ENCODE results near the gene UGCG.
"Not testable (repeated sequence)": the region's sequence is repeated elsewhere in the genome, so short reads cannot be mapped to it uniquely, and the experiment has no call there.

Gene UGCG

GRCh38 chr9:111890867-111891266 lies 5.7 kb upstream of the UGCG start:
- DNase-seq (ENCODE audit: low read depth in 2 of 2): not testable (repeated sequence)

GRCh38 chr9:111891910-111892499 lies 4.6 kb upstream of the UGCG start:
- DNase-seq (ENCODE audit: low read depth in 2 of 2): no peak

DNA sequence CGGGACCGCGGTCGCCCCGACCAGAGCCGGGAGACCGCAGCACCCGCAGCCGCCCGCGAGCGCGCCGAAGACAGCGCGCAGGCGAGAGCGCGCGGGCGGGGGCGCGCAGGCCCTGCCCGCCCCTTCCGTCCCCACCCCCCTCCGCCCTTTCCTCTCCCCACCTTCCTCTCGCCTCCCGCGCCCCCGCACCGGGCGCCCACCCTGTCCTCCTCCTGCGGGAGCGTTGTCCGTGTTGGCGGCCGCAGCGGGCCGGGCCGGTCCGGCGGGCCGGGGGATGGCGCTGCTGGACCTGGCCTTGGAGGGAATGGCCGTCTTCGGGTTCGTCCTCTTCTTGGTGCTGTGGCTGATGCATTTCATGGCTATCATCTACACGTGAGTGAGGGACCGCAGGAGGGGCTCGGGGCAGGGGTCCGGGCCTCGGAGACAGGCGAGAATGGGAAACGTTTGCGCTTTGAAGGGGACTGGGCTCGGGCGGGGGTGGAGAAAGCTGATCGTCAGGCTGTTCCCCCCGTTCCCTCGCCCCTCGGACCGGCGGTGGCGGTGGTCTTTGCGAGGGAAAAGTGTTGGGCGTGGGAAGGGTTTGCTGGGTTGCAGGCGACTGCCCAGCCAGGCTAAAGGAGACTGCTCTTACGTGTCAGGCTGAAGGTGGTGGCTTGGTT lies 457 bp downstream of the UGCG start:
- DNase-seq (ENCODE audit: low read depth in 2 of 2): peak in 1 of 2 experiments; percentile 32

GRCh38 chr9:111897601-111898137 lies 1.1 kb downstream of the UGCG start:
- no peak for DNase-seq (ENCODE audit: low read depth in 2 of 2)

- no peak for DNase-seq (ENCODE audit: low read depth in 2 of 2)
Observed at GRCh38 chr9:111898331-111899096, 1.9 kb downstream of the UGCG start.

DNA sequence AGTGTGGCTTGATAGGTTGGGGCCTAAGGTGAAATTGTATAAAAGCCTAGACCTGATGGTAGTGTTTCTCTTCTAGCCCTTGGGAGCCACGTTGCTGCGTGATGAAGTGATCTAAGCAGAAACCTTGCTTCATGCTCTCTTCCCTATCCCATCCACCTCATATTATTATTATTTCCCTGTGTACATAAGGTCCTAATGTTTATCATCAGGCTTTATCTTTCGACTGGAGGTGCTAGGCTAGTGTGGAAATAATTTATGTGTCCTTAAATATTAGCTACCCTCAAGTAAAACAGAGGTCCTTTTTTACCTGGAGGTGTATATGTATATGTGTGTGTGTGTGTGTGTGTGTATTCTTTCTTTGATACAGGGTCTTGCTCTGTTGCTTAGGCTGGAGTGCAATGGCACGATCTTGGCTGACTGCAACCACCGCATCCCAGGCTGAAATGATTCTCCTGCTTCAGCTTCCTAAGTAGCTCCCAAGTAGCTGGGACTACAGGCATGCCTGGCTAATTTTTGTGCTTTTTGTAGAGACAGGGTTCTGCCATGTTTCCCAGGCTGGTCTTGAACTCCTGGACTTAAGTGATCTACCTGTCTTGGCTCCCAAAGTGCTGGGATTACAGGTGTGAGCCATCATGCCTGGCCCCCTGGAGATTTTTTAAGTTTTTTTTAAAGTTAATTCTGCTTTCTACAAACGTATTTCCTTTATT lies 3.7 kb downstream of the UGCG start:
- DNase-seq (ENCODE audit: low read depth in 2 of 2): no peak

DNA sequence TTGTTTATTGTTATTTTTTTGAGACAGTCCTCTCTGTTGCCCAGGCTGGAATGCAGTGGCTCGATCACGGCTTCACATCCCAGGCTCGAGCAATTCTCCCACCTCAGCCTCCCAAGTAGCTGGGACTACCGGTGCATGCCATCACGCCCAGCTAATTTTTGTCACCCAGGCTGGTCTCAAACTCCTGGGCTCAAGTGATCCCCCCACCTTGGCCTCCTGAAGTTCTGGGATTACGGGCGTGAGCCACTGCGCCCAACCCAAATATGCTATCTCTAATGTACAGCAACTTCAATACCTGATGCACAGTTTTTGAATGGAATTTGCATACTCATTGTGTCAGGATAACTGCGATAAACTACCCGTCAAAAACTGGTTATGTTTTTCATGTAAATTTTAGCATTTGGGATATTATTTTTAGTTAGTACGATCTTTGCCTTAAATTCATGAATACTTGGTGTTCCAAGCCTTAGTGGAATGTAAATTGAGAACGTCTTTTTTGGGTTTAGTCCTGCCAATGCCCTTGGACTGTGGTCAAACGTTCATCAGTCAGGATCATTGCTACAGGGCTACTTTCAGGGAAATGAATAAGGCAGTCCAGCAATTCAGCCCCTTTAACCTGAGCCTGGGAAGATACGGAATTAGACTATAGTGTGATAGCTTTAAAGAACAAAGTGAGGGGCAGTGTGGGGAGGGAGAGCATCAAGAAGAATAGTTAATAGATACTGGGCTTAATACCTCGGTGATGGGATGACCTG lies 4.4 kb downstream of the UGCG start:
- no peak for DNase-seq (ENCODE audit: low read depth in 2 of 2)

- DNase-seq (ENCODE audit: low read depth in 2 of 2): no peak
Observed at GRCh38 chr9:111902391-111903139, 6.0 kb downstream of the UGCG start.

DNA sequence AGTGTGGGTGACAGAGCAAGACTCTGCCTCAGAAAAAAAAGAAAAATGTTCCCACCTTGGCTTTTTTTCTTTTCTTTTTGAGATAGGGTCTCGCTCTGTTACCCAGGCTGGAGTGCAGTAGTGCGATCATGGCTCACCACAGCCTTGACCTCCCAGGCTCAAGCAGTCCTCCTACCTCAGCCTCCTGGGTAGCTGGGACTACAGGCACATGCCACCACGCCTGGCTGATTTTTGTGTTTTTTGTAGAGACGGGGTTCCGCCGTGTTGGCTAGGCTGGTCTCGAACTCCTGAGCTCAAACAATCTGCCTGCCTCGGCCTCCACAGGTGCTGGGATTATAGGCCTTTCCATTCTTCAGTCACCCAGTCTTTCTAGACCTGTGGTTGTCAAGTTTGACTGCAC lies 6.9 kb downstream of the UGCG start:
- DNase-seq (ENCODE audit: low read depth in 2 of 2): not testable (repeated sequence)

DNA sequence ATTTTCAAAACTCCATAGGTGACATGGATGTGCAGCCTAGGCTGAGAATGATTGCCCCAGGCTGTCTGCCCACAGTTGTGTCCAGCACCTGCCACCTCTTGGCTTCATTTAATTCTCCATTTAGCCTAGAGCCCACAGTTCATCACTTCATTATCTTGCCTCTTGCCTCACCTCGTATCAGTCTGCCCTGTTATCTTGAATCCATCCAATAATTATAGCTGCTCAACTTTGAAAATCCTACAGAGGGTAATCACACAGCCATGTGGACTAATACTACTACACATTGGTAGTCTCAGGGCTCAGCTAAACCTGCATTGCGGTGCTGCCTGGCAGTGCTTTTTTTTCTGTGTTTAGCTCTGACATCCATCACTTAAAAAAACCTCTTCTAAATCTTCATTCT lies 7.4 kb downstream of the UGCG start:
- DNase-seq (ENCODE audit: low read depth in 2 of 2): no peak

GRCh38 chr9:111904891-111905291 lies 8.3 kb downstream of the UGCG start:
- no peak for DNase-seq (ENCODE audit: low read depth in 2 of 2)

DNA sequence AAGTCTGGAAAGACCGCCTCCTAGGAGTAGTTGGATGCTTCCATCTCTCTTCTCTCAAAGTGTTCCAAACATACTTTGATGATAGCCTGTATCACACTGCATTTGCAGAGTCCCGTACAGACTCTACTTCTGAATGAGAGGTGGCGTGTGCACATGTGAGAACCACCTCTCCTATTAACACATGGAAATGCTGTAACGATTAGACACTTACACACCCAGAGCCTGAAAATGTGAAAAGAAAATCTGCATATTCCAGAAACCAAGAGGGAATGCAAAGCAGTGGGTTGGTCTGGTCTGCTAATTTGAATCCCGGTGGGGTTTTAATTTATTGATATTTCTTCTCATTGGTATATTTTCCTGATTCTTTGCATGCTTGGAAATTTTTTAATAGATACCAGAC lies 10.5 kb downstream of the UGCG start:
- DNase-seq (ENCODE audit: low read depth in 2 of 2): no peak

GRCh38 chr9:111909444-111909843 lies 12.8 kb downstream of the UGCG start:
- DNase-seq (ENCODE audit: low read depth in 2 of 2): no peak

DNA sequence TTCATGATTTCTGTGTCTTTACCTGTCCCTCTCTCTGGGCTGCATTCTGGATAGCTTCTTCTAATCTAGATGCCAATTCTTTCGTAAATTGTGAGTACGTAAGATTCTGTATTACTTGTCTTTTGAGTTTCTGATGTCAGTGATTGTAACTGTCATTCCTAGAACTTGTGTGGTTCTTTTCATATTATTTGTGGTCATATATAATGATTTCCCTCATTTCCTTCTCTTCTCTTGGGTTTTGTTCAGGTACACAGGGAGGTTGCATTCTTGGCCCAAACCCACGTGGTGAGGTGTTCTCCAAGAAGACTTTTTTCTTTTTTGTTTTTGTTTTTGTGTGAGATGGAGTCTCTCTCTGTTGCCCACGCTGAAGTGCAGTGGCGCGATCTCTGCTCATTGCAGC lies 13.8 kb downstream of the UGCG start:
- DNase-seq (ENCODE audit: low read depth in 2 of 2): no peak

DNA sequence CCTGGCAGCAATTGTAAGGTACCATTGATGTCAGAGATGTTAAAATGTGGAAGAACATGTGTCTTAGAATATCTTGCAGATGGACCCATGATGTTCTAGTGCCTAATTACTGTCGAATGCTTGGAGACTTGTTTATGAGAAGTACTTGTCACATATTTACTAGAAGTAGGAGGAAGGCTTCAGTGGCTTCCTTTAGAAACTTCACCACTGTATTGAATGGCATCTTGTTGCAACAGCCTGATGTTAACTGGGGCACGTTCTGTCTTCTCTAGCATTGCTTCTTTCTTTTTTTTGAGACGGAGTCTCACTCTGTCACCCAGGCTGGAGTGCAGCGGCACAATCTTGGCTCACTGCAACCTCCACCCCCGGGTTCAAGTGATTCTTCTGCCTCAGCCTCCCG lies 16.5 kb downstream of the UGCG start:
- no peak for DNase-seq (ENCODE audit: low read depth in 2 of 2)

DNA sequence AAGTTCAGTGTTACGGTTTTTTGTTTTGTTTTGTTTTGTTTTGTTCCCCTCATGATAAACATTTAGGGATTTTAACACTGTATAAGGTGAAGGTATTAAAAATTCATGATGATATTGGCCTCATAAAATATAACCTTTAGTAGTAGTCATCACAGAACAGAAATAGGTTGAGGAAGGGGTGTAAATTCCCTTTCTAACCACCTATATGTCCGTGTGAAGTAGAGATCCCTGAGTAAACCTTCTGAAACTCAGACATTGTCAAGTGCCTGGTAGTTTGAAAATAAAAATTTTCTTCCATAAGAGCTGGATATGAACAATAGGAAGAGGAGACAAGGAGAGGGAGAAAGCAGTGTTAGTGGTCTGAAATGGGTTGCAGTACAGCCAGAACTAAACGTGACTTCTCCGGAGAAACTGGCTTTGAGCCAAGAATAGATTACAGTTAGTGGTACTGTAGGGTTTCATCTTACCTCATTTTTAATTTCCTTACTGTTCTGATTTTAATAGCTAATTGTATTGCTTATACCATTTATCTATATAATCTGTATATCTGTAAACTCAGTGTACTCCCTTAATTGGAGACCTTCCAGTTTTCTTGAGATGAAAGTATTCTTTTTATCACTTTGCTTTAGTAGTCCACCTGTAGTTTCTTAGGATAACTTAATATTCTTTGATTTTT lies 18.3 kb downstream of the UGCG start:
- DNase-seq (ENCODE audit: low read depth in 2 of 2): no peak

DNA sequence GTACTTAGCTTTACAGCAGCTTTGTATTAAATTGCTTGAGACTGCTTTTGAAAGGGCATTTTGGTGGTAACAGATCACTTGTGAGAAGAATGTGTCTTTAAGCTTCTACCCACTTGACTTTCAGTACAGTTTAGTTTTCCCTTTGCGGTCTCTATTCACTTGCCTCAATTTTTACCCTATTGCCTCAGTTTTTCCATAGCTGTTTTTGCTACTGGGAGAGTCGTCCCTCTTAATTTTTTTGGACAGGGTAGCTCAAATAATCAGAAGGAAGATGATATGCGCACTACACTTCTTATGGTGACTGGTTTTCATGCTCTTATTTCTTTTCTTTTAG lies 18.8 kb downstream of the UGCG start:
- DNase-seq (ENCODE audit: low read depth in 2 of 2): no peak

DNA sequence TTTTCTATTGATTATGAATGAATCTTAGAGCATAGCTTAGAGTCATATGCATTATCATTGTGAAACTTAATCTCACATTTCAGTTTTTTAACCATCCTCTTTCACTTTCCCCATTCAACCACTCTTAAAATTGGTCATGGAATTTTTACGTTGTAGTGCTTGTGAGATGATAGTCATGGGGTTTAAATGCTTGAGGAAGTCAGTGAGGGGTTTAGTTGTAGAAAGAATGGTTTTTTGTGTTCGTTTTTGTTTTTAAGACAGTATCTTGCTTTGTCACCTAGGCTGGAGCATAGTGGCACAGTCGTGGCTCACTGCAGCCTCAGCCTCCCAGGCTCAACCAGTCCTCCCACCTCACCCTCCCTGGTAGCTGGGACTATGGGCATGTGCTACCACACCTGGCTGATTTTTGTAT lies 19.6 kb downstream of the UGCG start:
- no peak for DNase-seq (ENCODE audit: low read depth in 2 of 2)

- DNase-seq (ENCODE audit: low read depth in 2 of 2): no peak
Observed at GRCh38 chr9:111917201-111917600, 20.6 kb downstream of the UGCG start.

GRCh38 chr9:111917980-111918379 lies 21.4 kb downstream of the UGCG start:
- DNase-seq (ENCODE audit: low read depth in 2 of 2): no peak
